ENCODE measurements around the gene FAM20B.
"Not testable (repeated sequence)": the region's sequence is repeated elsewhere in the genome, so short reads cannot be mapped to it uniquely, and the experiment has no call there.

FAM20B gene

GRCh38 chr1:179025125-179025974, at the start of gene FAM20B:
TSS of gene FAM20B (plus strand) at chr1:179025894. CDS start at chr1:179043848, 17,954 bp downstream.
- DNase-seq: peak; percentile 96

- DNase-seq: no peak
These were observed 49.2 kb upstream of the FAM20B start for GRCh38 chr1:178976541-178976940.

- DNase-seq: no peak
These were observed 39.5 kb upstream of the FAM20B start for GRCh38 chr1:178986204-178986603.

DNA sequence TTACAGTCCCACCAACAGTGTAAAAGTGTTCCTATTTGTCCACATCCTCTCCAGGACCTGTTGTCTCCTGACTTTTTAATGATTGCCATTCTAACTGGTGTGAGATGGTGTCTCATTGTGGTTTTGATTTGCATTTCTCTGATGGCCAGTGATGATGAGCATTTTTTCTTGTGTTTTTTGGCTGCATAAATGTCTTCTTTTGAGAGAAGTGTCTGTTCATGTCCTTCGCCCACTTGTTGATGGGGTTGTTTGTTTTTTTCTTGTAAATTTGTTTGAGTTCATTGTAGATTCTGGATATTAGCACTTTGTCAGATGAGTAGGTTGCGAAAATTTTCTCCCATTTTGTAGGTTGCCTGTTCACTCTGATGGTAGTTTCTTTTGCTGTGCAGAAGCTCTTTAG, 37.5 kb upstream of the FAM20B start:
- DNase-seq: not testable (repeated sequence)

DNA sequence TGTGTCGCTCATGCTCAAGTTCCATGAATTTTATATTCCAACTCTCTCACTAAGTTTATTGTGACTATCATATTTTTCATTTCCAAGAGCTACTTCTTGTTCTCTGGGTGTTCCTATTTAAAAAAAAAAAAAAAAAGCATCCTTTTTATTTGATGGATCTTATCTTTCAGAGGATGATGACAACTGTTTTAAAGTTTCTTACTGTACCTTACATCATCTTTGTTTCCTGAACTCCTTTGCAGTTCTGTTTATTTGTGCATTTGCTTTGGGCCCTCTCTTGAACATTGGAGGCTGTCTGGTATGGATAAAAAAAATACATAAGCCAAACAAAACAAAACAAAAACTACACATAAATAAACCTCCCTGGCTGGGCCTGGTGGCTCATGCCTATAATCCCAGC, 32.1 kb upstream of the FAM20B start:
- no peak for DNase-seq

GRCh38 chr1:178997428-178997827, 28.3 kb upstream of the FAM20B start:
- no peak for DNase-seq

- no peak for DNase-seq
These were observed 27.4 kb upstream of the FAM20B start for GRCh38 chr1:178998295-178998694.

- DNase-seq: no peak
These were observed 26.6 kb upstream of the FAM20B start for GRCh38 chr1:178999061-178999460.

GRCh38 chr1:179001451-179001850, 24.2 kb upstream of the FAM20B start:
- DNase-seq: no peak

DNA sequence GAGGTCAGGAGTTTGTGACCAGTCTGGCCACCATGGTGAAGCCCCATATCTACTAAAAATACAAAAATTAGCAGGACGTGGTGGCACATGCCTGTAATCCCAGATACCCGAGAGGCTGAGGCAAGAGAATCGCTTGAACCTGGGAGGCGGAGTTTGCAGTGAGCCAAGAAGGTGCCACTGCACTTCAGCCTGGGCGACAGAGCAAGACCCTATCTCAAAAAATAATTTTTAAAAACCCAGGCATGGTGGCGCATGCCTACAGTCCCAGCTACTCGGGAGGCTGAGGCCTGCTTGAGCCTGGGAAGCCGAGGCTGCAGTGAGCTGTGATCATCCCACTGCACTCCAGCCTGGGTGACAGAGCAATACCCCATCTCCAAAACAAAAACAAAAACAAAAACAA, 23.6 kb upstream of the FAM20B start:
- DNase-seq: not testable (repeated sequence)

GRCh38 chr1:179002552-179003345, 22.9 kb upstream of the FAM20B start:
- peak; percentile 92 for DNase-seq

- no peak for DNase-seq
These were observed 22.1 kb upstream of the FAM20B start for GRCh38 chr1:179003512-179004066.

GRCh38 chr1:179007233-179007632, 18.5 kb upstream of the FAM20B start:
- DNase-seq: no peak

DNA sequence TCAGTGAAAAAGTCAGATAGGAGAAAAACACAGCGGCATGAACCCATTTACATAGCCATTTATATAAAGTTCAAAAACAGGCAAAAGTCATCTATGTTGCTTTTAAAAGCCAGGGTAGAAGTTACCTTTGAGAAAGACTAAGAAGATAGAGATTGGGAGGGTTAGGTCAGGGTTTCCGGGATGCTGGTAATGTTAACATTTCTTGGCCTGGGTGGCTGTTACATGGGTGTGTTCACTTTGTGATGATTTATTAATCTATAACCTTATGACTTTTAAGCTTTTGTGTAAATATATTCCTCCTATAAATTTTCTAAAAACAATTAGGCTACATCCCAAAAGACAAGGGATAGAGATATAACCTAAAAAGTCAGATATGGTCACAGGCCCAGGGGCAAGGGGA, 15.0 kb upstream of the FAM20B start:
- no peak for DNase-seq

DNA sequence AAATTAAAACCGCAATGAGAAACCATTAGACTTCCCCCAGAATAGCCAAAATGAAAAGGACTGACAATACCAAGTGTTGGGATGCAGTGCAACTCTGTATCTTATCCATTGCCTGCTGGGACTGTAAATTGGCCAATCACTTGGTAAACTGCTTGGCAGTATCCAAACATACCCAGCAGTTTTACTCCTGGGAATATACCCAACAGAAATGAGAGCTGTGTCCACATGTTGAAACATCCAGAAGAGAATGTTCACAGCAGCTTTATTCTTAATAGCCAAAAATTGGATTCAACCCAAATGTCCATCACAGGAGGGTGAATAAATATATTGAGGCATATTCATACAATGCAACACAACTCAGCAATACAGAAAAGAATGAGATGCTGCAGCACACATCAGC, 13.7 kb upstream of the FAM20B start:
- no peak for DNase-seq

DNA sequence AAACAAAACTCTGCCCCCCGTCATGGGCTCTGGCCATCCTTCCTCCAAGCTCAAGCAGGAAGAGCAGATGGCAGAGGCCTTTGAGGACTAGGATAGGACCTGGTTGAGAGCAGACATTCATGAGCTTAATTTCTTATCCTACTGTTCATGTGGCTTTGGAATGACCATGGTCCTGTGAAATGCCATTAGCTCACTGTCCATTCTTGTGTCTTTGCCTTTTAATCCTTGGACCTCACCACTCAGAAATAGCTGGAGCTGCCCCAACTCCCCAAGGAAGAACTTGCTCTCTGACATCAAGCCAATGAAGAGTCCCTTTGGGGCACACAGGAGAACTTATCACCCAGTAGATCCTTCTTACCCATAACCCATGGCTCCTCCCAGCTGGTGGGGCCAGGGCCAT, 11.6 kb upstream of the FAM20B start:
- DNase-seq: no peak

DNA sequence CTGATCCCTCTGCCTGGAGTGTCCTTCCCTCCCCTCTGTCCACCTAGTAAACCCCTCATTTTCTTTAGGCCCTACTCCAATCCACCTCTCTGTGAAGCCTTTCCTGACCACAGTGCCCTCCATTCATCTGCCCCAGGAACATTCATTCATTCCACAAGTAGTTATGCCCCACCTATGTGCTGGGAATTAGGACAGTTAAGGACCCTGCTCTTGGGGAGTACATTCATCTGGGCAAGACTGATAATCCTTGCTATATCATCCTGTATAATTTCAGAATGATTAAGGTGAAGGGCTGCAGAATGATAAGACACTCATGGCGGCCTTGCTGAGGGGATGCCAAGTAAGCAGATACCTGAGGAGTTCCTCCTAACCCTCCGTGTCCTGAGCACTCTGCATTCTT, 10.3 kb upstream of the FAM20B start:
- DNase-seq: no peak

DNA sequence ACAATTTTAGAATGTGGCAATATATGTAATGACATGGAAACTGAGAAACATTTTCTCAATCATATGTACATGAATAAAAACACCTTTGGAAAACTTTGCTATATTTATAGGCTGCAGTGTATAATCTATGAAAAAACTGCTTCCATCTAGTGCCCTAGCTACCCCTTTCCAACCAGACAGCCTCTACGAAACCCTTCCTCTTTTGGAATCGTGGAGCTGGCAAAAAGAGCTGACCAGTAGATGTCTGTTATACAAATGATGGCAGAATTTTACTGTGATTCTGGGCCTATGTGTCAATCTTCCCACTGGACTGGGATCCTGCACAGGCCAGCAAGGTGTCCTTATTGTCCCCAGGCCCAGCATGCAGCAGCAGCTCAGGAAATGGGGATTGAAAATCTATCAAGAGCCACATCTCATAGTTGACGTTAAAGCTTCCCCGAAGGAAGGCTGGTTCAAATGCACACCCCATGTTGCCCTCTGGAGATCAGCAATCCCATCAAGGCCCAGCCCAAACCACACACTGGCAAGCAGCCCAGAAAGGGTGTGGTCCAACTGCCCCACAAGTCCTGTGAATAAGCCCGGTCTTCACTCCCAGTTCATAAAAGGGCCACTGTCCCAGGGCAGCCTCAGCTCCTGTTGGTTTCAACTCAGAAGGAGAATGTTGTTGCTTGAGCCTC, 8.8 kb upstream of the FAM20B start:
- peak; percentile 89 for DNase-seq

DNA sequence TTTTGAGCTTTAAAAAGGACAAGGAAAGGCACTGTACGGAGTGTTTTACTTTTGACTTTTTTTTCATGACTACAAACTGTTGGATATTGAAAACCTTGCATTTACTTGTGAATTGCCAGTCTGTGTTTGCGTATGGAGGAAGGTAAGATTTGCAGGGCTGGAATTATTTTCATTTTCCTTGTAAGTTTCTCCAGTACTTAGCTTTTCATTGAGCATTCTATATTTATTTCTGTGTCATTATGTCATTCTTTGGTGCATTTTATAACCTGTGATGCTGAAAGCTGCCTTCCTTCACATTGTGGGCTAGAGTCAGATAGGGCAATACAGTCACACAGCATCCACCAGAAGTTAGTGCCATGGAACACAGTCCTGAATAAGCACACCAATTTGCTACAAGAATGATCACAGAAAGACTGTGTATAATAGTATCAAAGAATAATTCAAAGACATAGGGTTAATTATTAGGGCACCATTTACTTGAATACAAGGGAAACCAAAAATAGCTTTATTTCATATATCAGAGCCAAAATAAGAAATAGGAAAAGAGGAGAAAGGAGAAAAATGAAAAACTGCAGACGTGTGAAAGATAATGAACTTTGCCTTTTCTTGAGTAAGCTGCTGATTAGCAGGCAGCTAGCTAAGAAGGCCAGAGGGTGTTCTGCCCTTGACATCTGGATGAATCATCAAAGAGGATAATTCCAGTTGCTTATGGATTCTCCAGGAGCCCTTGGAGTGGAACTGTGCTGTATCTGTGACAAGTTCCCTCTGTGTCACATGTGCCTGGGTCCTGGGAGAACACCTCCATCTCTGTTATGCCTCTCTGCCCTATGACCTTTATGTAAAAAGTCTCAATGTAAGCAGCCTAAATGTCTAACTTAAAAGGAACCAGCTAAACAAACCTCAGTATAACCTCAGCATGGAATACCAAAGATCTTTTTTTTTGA, 8.0 kb upstream of the FAM20B start:
- no peak for DNase-seq

GRCh38 chr1:179021873-179022272, 3.8 kb upstream of the FAM20B start:
- peak; percentile 54 for DNase-seq

- no peak for DNase-seq
These were observed 1.6 kb upstream of the FAM20B start for GRCh38 chr1:179023946-179024650.

Data from right forelimb (tissue), 1 donor.